Measurements from ENCODE around the gene KRT33B. TPM values are rescaled to one million over a fixed set of nuclear protein-coding genes. Genes with fewer than 3 reads are reported as not detected.
A peak's percentile ranks its signal among the peaks of the same experiment; 100 is the strongest.

Gene KRT33B
- total RNA-seq, 1 donor from 2014 or later: not detected

DNA sequence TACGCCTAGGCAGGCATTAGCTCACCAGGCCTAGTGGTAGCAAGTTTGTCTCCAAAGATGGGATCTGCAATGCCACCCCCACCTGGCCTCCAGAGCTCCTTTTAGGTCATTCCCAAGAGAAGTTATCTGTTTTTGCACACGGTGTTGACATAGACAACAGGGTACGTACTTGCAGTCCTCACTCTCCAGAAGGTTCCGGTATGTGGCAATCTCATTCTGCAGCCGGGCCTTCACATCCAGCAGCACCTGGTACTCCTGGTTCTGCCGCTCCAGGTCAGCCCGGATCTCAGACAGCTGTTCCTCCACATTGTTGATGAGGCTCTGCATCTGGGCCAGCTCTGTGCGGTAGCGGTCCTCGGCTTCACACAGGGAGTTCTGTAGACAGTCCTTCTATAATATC, 37.6 kb upstream of the KRT33B start:
- no peak overlapping the region for H3K27ac Mint-ChIP-seq

DNA sequence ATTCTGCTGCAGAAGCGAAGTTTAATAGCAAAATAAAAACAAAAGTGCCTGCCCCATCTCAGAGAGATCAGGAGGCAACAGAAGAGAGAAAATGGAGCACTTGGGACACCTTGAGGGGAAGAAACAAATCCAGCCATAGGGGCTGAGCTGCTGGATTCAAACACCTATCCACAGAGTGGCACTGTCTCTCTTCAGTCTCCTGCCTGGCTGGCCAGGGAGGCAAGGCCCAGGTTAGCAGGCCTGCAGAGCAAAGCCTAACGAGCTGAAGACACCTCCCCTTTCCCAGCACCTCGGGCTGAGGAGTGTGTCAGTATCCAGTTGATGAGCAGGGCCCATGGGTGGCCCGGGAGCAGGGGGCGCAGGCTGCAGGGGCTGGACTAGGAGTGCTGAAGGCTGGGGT, 36.6 kb upstream of the KRT33B start:
- no peak overlapping the region for H3K27ac Mint-ChIP-seq
- TF ChIP-seq, protein P1, sequence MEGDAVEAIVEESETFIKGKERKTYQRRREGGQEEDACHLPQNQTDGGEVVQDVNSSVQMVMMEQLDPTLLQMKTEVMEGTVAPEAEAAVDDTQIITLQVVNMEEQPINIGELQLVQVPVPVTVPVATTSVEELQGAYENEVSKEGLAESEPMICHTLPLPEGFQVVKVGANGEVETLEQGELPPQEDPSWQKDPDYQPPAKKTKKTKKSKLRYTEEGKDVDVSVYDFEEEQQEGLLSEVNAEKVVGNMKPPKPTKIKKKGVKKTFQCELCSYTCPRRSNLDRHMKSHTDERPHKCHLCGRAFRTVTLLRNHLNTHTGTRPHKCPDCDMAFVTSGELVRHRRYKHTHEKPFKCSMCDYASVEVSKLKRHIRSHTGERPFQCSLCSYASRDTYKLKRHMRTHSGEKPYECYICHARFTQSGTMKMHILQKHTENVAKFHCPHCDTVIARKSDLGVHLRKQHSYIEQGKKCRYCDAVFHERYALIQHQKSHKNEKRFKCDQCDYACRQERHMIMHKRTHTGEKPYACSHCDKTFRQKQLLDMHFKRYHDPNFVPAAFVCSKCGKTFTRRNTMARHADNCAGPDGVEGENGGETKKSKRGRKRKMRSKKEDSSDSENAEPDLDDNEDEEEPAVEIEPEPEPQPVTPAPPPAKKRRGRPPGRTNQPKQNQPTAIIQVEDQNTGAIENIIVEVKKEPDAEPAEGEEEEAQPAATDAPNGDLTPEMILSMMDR (IDR thresholded peaks at IDR 0.05; ENCODE audit: unreplicated experiment): no peak
- peaks cover 37% of the 10 kb centered on the region for H3K4me1 Mint-ChIP-seq
- H3K36me3 Mint-ChIP-seq: no peaks in the 10 kb centered on the region
- H3K27me3 Mint-ChIP-seq (ENCODE audit: low read depth): no peaks in the 10 kb centered on the region
- no peak for DNase-seq (ENCODE audit: low spot score in 2 of 2, unreplicated experiment in 2 of 2)
- H3K9me3 Mint-ChIP-seq: no peaks in the 10 kb centered on the region
- H3K4me3 Mint-ChIP-seq: no peak overlapping the region

More for the DNA sequence above, 37.6 kb upstream of the KRT33B start:
- DNase-seq (ENCODE audit: low spot score in 2 of 2, unreplicated experiment in 2 of 2): no peak
- no peaks in the 10 kb centered on the region for H3K27me3 Mint-ChIP-seq (ENCODE audit: low read depth)
- H3K4me1 Mint-ChIP-seq: peaks cover 34% of the 10 kb centered on the region
- TF ChIP-seq, protein P1 (IDR thresholded peaks at IDR 0.05; ENCODE audit: unreplicated experiment): no peak
- no peak overlapping the region for H3K4me3 Mint-ChIP-seq
- no peaks in the 10 kb centered on the region for H3K9me3 Mint-ChIP-seq
- no peaks in the 10 kb centered on the region for H3K36me3 Mint-ChIP-seq

DNA sequence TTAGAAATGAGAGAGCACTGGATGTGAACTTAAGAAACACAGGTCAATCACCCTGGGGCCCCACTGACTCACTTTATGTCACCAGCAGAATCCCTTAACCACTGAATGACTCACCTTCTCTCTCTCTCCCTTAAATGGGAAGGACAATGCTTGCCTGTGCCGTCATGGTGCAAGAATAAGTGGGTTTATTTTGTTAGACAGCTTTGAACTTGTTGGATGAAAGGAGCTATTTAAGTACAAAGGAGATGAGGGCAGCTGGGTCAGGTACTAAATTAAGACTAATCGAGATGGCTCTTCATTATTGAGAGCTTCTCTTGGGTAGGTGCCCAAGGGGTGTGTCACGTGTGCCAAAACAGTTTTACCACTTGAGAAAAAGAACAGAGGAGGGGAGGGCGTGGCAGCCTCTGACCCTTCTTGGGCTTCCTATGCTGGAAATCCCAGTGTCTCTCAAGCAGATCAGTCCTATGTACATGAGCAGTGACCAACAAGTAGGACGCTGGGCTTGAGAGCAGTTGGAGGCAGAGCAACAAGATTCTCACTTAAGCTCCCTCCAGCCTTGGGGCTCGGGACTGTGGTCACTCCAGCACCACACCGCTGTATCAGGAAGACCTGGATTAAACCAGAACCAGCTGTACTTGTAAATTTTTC, 34.5 kb upstream of the KRT33B start:
- H3K4me1 Mint-ChIP-seq: peaks cover 55% of the 10 kb centered on the region
- no peaks in the 10 kb centered on the region for H3K27me3 Mint-ChIP-seq (ENCODE audit: low read depth)
- peak overlapping the region; percentile 75 for H3K27ac Mint-ChIP-seq
- no peak for DNase-seq (ENCODE audit: low spot score in 2 of 2, unreplicated experiment in 2 of 2)
- H3K36me3 Mint-ChIP-seq: no peaks in the 10 kb centered on the region
- H3K9me3 Mint-ChIP-seq: no peaks in the 10 kb centered on the region
- H3K4me3 Mint-ChIP-seq: no peak overlapping the region
- TF ChIP-seq, protein P1 (IDR thresholded peaks at IDR 0.05; ENCODE audit: unreplicated experiment): no peak

DNA sequence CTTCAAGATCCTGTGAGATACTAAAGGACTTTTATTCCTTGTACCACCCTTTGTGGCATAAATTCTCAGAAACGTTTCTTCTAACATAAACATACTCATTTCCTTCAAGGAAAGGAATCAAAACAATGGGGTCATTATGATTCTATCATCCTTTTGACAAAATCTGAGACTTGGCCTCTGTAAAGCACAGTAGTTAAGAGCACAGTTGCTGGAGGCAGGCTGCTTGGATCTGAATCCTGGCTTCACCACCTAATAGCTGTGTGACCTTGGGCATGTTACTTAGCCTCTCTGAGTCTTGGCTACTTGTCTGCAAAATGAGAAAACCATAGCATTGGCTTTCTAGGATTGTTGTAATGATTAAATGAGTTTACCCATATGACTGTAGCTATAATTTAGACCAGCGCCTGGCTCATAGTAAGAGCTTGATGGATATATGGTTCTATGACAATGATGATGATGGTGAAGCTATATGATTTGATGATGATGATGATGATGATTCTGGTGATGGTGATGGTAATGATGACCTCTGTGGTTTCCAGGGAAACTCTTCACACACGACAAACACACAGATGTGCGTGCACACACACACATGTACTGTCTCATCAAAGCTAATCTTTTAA, 33.9 kb upstream of the KRT33B start:
- no peak for DNase-seq (ENCODE audit: low spot score in 2 of 2, unreplicated experiment in 2 of 2)
- no peaks in the 10 kb centered on the region for H3K9me3 Mint-ChIP-seq
- TF ChIP-seq, protein P1 (IDR thresholded peaks at IDR 0.05; ENCODE audit: unreplicated experiment): no peak
- H3K4me1 Mint-ChIP-seq: peaks cover 56% of the 10 kb centered on the region
- H3K27me3 Mint-ChIP-seq (ENCODE audit: low read depth): no peaks in the 10 kb centered on the region
- H3K36me3 Mint-ChIP-seq: no peaks in the 10 kb centered on the region
- H3K27ac Mint-ChIP-seq: peak overlapping the region; percentile 30
- no peak overlapping the region for H3K4me3 Mint-ChIP-seq

DNA sequence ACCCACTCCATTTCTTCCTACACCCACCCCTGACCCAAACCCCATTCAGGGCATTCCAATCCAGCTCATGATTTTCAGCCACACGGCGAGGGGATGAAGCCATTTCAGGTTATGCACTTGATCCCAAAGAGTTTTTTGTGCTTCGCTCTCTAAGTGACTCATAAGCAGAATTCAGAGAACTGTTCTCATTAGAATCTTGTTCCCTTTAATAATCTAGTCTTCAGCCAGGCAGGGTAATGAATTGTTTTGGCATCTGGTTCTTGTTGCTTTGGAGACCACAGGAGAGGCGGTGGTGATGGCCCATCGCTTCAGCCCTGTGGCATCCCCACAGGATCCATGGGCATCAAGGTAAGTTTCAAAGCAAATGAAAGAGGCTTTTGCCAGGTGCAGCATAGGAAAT, 32.5 kb upstream of the KRT33B start:
- Mint-ChIP-seq H3K36me3 (no peaks in the 10 kb centered on the region), H3K4me3 (no peak overlapping the region), H3K9me3 (no peaks in the 10 kb centered on the region), H3K27ac (peak overlapping the region; percentile 80), H3K4me1 (peaks cover 56% of the 10 kb centered on the region), H3K27me3 (ENCODE audit: low read depth) (no peaks in the 10 kb centered on the region)
- no peak for DNase-seq (ENCODE audit: low spot score in 2 of 2, unreplicated experiment in 2 of 2)
- TF ChIP-seq, protein P1 (IDR thresholded peaks at IDR 0.05; ENCODE audit: unreplicated experiment): no peak

Data from mesothelial cell of epicardium (in vitro differentiated cells).